HFF-Myc (cell line): ENCODE data around the gene INF2.

Source experiments
- DNase-seq: peaks from one replicate; pipeline ENCODE4 v3.0.0-alpha.2; 2011; ENCODE audit warnings: low read depth; ENCODE audit errors: extremely low read depth
- H3K4me3 ChIP-seq: replicated peaks from 2 replicates; pipeline ENCODE4 v1.5.1; 2011; ENCODE audit warnings: low read depth, mild to moderate bottlenecking, control low read depth, low read length
- TF ChIP-seq, protein P1 (sequence below): IDR thresholded peaks from 2 replicates; pipeline ENCODE4 v1.5.1; 2012; ENCODE audit warnings: mild to moderate bottlenecking, low read depth, low read length, control low read depth; ENCODE audit errors: missing control alignments

Gene INF2

DNA sequence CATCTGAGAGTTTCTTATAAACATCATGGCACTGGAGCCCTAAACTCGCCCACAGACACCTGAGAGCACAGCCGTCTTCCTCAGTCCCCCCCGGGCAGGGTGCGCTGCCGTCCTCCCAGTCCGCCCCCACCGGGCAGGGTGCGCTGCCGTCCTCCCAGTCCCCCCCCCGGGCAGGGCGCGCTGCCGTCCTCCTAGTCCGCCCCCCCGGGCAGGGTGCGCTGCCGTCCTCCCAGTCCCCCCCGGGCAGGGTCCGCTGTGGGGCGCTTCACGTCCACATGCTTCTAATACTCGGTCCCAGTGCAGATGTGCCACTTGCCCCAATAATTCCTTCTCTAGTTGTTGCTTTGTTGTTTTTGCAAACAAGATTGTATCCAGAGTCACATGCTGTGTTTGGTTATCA, 27.7 kb downstream of the INF2 start:
- no peak overlapping the region for H3K4me3 ChIP-seq
- DNase-seq, result no peak
- TF ChIP-seq, protein P1, sequence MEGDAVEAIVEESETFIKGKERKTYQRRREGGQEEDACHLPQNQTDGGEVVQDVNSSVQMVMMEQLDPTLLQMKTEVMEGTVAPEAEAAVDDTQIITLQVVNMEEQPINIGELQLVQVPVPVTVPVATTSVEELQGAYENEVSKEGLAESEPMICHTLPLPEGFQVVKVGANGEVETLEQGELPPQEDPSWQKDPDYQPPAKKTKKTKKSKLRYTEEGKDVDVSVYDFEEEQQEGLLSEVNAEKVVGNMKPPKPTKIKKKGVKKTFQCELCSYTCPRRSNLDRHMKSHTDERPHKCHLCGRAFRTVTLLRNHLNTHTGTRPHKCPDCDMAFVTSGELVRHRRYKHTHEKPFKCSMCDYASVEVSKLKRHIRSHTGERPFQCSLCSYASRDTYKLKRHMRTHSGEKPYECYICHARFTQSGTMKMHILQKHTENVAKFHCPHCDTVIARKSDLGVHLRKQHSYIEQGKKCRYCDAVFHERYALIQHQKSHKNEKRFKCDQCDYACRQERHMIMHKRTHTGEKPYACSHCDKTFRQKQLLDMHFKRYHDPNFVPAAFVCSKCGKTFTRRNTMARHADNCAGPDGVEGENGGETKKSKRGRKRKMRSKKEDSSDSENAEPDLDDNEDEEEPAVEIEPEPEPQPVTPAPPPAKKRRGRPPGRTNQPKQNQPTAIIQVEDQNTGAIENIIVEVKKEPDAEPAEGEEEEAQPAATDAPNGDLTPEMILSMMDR, result no peak

DNA sequence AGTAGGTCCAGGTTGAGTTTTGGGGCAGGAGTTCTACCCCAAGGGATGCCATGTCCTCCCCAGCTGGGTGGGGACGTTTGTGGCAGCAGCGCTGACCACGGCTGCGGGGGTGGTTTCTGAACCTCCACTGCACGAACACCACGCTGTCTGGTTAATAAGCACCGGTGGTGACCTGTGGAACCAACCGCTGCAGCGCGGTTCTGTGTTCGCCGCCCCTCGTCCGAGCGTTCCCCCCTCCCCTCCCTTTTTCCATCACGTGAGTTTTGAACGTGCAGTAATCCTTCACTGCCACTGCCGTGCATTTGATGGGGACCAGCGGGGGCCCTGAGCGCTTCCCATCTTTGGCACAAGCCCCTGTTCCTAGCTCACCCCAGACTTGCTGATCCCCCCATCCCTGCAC, 28.2 kb downstream of the INF2 start:
- no peak for DNase-seq
- H3K4me3 ChIP-seq, result no peak overlapping the region
- TF ChIP-seq, protein P1, result no peak

DNA sequence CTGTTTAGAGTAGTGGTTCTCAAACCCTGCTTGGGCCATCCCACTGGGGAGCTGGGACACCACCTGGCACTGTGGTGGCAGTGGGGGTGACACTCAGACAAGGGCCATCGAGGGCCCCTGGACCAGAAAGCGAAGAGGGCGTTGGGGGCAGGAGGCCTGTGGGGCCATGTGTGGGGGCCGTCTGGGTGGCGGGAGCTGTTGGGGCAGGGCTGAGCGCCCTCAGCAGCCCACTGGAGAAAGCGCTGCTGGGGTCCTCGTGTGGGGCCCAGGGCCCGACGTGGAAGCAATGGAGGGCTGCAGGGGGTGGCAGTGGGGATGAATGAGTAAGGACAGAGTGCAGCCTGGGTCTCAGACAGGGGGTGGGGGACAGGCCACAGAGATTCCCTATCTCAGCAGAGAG, 28.7 kb downstream of the INF2 start:
- H3K4me3 ChIP-seq, result no peak overlapping the region
- DNase-seq, result no peak
- TF ChIP-seq, protein P1, result no peak

DNA sequence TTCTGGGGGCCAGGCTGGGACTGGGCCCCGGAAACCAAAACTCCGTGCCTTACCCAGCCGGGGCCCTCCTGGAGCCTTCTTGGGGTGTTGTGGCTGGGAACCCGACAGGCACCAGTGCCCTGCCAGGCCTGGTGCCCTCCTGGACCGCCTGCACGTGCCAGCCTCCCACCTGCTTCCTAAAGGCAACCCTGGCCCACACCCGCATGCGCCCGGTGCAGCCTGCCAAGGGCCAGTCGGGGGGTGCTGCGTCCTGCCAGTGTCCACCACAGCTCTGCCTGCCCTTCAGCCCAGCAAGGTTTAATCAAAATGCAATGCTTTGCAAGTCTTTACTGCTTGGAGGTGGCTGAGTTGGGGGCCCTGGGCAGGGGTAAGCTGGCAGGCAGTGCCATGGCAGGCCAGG, 29.5 kb downstream of the INF2 start:
- TF ChIP-seq, protein P1, result no peak
- no peak overlapping the region for H3K4me3 ChIP-seq
- no peak for DNase-seq

DNA sequence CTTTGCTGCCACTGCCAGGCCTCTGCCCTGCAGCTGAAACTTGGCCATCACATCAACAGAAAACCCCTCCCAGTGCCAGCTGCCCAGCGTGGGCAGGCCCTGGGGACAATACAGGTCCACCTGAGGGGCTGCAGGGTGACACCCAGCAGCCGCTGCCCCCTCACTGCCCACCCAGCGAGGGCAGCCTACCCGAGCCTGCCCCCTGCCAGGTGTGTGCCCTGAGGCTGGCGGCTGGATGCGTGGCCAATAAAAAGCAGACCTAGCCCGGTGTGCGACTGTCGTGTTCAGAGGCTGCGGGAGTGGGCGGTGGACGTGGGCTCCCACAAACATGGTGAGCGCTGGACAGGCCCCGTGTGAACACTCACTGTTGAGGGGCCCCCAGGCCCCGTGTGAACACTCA, 29.9 kb downstream of the INF2 start:
- H3K4me3 ChIP-seq, result no peak overlapping the region
- TF ChIP-seq, protein P1, result no peak
- no peak for DNase-seq

DNA sequence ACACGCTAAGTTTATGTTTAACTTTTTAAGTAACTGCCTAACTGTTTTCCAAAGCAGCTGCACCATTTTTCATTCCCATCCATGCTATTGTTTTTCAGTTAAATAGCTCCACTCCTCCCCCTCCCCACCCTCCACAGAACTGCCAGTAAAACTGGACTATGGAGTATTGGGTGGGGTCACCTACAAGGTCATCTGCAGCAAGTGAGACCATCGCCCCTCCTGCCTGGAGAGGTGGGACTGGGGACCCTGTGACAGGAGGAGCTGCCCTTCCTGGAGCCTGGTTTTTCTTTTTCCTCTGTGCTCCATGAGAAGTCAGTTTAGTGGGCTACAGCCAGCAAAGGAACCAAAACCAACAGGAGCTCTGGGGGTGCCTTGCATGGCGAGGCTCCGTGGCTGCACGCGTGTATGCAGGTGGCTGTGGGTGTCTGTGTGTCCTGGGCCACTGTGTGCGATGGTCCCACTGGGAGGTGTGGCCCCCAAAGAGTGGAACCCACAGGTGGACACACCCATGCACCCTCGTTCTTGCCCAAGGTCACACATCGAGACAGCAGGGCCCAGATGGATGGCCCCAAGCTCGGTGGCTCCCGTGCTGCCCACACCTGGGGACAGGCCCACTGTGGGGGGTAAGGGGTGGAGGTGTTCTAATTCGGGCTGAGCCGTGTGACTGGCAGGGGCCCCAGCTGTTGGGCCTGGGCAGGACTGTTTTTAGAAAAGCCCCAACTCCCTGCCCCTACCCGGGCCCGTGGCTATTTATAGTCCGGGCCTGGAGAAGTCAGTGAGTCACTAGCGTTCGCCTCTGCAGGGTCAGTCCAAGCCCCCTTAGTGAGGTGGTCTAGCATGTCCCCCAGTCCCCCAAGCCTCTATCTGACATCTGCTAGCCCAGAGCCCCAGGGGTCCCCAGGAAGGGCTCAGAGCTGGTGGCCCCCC, 32.4 kb downstream of the INF2 start:
- H3K4me3 ChIP-seq, result no peak overlapping the region
- DNase-seq, result no peak
- TF ChIP-seq, protein P1, result no peak
